Measurements from ENCODE around the gene AGBL4. TPM values are rescaled to one million over a fixed set of nuclear protein-coding genes. Genes with fewer than 3 reads are reported as not detected.

The AGBL4 gene
- total RNA-seq, 6 experiments from 2014 or later: 0.06 to 1.8 (median 0.93) TPM

- Histone ChIP-seq H3K36me3 (no peaks in the 10 kb centered on the region), H3K9me3 (no peaks in the 10 kb centered on the region), H3K27ac (no peak overlapping the region), H3K4me1 (peaks cover 0 to 8% (median 0%) of the 10 kb centered on the region in 4 donors), H3K4me3 (no peak overlapping the region), H3K27me3 (no peaks in the 10 kb centered on the region)
- intact Hi-C loops (cut with DNase I): no loop called here
- TF ChIP-seq POLR2A (IDR thresholded peaks at IDR 0.05): no peak
- no peak for TF ChIP-seq CTCF (IDR thresholded peaks at IDR 0.05)
- ATAC-seq (peak in 1 of 4 donors; percentile 7), DNase-seq (no peak)
Measured at GRCh38 chr1:48944811-48945210, 1078.9 kb downstream of the AGBL4 start.

DNA sequence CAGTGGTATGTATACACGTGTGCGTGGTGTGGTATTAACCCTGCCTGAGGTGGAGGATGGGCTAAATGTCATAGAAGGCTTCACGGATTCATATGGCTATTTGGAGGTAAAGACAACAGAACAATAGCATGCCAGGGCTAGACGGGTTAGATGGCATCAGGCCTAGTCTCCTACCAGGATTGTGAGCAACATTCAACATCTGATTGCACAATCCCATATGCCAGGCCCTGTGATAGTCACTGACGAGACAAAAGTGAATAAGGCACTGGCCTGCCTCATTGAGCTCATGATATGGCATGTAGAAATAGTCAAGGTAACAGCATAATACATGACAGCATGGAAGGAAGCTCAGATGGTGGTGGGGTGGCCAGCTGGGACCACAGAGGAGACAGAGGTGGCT, 1079.9 kb downstream of the AGBL4 start:
- Histone ChIP-seq H3K9me3 (no peaks in the 10 kb centered on the region), H3K36me3 (no peaks in the 10 kb centered on the region), H3K27me3 (no peaks in the 10 kb centered on the region), H3K27ac (no peak overlapping the region), H3K4me3 (no peak overlapping the region), H3K4me1 (peaks cover 0 to 8% (median 0%) of the 10 kb centered on the region in 4 donors)
- no peak for TF ChIP-seq POLR2A (IDR thresholded peaks at IDR 0.05)
- no peak for TF ChIP-seq CTCF (IDR thresholded peaks at IDR 0.05)
- DNase-seq (no peak), ATAC-seq (peak; percentile 34 to 73 (median 70))
- intact Hi-C loops (cut with DNase I): no loop called here
- 26% methylated on average over 3 of the region's 5 CpGs for WGBS (ENCODE audit: insufficient coverage, low coverage, low lambda C conversion rate, missing lambda C conversion rate)

DNA sequence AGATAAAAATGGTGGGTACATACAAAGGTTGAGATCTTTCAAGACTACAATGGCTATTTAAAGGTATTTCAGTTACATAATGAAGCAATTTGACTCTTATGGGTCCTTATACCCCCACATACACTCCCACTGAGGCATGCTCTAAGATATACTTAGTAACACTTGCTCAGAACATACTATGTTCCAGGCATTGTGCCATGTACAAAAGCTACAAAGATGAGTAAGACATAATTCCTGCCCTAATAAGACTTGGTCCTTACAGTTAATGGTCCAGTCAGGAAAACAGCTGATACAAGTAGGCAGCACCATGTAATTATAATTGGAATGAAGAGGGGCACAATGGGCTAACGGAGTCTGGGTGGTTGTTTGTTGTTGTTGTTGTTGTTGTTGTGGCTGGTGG, 1080.4 kb downstream of the AGBL4 start:
- Histone ChIP-seq H3K27ac (no peak overlapping the region), H3K36me3 (no peaks in the 10 kb centered on the region), H3K27me3 (no peaks in the 10 kb centered on the region), H3K4me3 (no peak overlapping the region), H3K4me1 (peaks cover 0 to 8% (median 0%) of the 10 kb centered on the region in 4 donors), H3K9me3 (no peaks in the 10 kb centered on the region)
- TF ChIP-seq CTCF (IDR thresholded peaks at IDR 0.05) (no peak), POLR2A (IDR thresholded peaks at IDR 0.05) (no peak)
- DNase-seq: no peak
- intact Hi-C loops (cut with DNase I): no loop called here
- ATAC-seq: no peak
- 78% methylated on average over 1 of the region's 1 CpG for WGBS (ENCODE audit: insufficient coverage, low coverage, low lambda C conversion rate, missing lambda C conversion rate)

- ATAC-seq: peak in 3 of 4 donors; percentile 60 to 72 (median 70)
- TF ChIP-seq CTCF (IDR thresholded peaks at IDR 0.05) (peak in 3 of 4 donors; percentile 14 to 31 (median 26)), POLR2A (IDR thresholded peaks at IDR 0.05) (no peak)
- no peak for DNase-seq
- peaks cover 0 to 3% (median 0%) of the 10 kb centered on the region in 4 donors for H3K4me1 ChIP-seq
- no peaks in the 10 kb centered on the region for H3K36me3 ChIP-seq
- no peak overlapping the region for H3K27ac ChIP-seq
- no peaks in the 10 kb centered on the region for H3K9me3 ChIP-seq
- no peaks in the 10 kb centered on the region for H3K27me3 ChIP-seq
- intact Hi-C loops (cut with DNase I): no loop called here
- H3K4me3 ChIP-seq: no peak overlapping the region
Measured at GRCh38 chr1:48940962-48941732, 1082.6 kb downstream of the AGBL4 start.
